SHP77 (cell line): ENCODE data around the gene SERPINB5.
"Not testable (repeated sequence)": the region's sequence is repeated elsewhere in the genome, so short reads cannot be mapped to it uniquely, and the experiment has no call there.

ENCODE experiments used
- DNase-seq, 2 experiments: peaks; one replicate each; lab custom pipeline; 2025; lab: John Stamatoyannopoulos, UW

SERPINB5 gene, protein sequence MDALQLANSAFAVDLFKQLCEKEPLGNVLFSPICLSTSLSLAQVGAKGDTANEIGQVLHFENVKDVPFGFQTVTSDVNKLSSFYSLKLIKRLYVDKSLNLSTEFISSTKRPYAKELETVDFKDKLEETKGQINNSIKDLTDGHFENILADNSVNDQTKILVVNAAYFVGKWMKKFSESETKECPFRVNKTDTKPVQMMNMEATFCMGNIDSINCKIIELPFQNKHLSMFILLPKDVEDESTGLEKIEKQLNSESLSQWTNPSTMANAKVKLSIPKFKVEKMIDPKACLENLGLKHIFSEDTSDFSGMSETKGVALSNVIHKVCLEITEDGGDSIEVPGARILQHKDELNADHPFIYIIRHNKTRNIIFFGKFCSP

DNA sequence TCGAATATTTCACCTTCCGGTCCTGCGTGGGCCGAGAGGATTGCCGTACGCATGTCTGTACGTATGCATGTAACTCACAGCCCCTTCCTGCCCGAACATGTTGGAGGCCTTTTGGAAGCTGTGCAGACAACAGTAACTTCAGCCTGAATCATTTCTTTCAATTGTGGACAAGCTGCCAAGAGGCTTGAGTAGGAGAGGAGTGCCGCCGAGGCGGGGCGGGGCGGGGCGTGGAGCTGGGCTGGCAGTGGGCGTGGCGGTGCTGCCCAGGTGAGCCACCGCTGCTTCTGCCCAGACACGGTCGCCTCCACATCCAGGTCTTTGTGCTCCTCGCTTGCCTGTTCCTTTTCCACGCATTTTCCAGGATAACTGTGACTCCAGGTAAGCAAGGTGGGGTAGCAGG is at the start of gene SERPINB5:
Gene SERPINB5, plus strand, starts transcription at position 291 of the 400 bp plus-strand sequence. CDS start 7,471 bp downstream, outside the sequence.
- peak in 1 of 2 experiments; percentile 21 for DNase-seq

DNA sequence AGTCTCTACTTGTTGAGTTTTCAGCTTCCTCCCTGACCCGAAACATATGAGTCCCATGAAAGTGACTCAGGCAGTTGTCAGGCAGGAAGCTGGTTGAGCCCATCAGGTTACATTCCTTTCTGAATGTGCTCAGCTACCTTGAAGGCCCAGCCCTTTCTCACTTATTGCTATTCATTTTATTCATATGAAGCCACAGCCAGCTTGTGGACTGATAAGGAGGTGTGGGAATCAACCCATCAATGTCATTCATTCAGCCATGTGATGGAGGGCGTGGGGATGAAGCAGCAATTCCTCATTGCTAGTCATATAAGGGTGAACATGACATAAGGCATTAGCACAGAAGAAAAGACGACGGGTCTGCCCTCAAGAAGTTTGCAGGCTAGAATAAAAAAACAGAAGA is 49.2 kb upstream of the SERPINB5 start:
- DNase-seq = no peak

DNA sequence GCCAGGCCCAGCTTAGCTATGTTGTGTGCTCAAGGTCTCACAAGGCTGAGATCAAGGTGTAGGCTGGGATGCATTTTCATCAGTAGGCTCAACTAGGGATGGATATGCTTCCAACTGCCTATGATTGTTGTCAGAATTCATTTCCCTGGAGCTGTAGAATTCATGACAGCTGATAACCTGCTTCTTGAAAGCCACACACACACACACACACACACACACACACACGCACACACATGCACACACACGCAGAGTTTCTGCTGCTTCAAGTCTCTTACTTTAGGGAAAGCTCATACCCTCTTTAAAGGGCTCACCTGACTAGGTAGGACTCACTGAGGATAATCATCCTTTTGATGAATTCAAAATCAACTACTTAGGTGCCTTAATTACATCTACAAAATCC is 46.2 kb upstream of the SERPINB5 start:
- no peak for DNase-seq

DNA sequence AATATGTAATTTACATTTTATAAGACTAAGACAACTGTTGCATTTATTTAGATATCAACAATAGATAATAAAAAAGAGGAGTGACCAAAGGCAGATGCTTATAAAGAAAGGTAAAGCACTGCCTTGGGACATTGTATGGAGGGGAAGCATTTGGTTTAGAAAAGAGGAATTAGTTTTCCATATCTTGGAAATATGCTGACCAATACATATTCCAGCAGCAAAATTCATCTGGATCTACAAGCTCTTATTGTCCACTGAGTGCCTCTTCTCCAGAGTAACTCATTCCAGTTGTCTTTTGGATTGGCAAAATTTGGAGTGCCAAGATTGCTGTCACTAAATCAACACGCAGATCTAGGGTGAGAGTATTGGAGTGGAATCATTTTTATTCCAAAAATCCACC is 45.6 kb upstream of the SERPINB5 start:
- DNase-seq = no peak

DNA sequence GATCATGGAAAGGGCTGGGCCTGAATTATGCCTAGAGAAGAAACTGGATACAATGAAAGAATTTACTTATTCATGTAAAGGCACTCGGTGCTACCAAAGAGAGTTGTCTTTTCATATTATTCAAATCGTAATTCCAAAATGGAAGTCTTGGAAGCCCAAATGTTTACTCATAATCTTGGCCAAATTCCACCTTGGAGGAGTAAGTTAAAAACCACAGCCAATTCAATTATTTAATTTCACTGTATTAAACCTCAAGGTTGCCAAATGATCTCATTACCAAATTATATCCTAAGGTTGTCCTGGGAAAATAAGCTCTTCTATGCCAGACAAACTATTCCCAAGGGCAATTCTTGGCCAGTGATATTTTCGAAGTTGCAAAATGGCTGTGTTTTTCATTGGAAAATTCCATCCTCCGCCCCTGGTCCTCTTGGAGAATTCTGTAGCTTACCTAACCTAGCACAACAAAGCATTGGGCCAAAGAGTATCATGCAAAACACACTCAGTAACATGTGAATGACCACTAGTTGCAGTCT is 43.4 kb upstream of the SERPINB5 start:
- DNase-seq = no peak

DNA sequence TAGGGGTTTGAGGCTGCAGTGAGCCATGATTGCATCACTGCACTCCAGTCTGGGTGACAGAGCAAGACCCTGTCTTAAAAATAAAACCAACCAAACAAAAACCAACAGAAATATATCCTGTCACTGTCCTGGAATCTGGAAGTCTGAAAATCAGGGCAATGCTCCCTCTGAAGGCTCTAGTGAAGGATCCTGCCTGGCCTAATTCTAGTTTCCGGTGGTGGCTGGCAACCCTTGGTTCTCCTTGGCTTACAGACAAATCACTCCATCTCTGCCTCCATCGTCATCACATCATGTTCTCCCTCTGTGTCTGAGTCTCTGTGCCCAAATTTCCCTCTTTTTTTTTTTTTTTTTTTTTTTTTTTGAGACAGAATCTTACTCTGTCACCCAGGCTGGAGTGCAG is 38.6 kb upstream of the SERPINB5 start:
- DNase-seq = no peak

DNA sequence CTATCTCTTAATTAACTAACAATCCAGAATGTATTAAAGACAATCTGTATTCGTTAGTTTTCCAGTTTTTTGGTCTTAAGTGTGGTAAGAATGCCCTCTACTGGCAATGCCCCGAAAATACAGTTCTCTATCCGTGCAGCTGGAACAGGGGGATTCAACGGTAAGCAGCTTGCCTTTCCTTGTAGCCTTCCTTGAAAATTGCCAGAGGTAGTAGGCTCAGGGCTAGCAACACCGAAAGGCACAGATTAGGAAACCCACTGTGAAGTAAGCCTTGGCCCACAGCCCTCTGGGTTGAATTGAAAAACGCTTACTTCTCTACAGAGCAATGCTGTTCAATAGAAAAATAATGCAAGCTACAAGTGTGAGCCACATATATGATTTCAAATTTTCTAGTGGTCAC is 37.4 kb upstream of the SERPINB5 start:
- peak; percentile 33 to 38 for DNase-seq

DNA sequence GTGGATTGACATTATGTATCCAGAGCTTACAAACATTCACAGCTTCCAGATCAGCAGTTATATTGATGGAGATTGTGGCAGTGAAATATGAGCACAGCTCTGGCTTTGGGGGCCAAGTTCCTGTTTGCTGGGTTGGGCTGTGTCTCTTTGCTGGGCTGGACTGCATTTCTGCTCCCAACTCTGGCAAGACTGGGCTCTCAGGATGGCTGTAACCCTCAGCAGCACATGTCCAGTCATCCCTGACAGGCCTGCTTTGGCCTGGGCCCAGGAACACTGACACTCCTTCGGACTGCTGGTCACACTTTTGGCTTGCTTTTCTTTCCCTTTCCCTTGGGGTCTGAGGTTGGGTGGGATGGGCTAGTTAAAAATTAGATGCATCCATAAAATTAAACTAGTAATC is 36.5 kb upstream of the SERPINB5 start:
- no peak for DNase-seq

DNA sequence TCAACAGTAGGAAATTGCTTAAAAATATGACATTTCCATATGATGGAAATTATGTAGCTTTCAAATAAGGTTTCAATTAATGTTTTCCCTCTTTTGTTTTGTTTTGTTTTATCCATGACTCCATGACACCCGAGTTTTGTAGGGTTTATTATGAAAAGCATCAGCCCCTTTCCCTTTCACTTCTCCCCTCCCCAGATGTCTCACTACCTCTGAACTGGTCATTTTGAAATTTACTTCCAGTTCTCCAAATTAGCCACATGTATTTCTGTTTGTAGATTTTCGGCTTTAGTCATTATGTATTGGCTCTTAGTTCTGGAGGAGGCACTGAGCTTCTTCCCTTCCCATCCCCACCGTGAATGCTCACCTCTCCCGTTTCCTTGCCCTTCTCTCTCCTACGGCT is 35.9 kb upstream of the SERPINB5 start:
- DNase-seq = no peak

DNA sequence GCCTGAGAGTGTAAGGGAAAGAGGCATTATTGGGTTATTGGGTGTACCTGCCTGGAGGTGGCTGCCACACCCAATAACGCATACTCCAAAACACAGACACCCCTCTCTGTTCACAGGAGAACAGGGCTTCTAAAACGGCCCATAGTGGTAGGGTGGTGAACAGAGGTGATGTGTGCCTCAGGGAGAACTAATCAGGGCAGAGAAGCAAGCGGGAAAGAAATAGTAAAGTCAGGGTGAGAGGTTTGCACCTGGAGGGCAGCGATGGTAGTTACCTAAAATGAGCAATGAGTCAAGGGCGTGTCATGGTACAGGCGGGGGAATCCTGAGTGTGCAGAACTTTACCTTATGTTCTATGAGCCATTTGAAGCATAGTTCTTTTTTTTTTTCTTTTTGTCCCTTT is 32.9 kb upstream of the SERPINB5 start:
- no peak for DNase-seq

DNA sequence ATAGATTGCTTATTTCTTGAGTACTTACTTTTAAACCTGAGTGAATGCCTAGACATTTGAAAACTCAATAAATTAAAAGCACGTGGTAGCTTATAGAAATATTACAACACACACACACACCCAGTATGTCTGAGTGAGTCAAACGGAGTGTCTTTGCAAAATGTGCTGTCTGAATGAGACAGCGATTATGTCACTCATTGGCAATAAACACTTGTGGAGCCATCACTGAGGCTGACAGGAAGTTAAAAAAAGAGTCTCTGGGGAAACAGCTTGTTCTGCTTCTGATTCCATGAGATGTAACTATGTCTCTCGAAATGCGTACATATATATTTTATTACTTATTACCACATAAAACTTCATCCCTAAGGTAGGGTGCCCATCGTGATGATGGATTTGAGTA is 32.2 kb upstream of the SERPINB5 start:
- no peak for DNase-seq

DNA sequence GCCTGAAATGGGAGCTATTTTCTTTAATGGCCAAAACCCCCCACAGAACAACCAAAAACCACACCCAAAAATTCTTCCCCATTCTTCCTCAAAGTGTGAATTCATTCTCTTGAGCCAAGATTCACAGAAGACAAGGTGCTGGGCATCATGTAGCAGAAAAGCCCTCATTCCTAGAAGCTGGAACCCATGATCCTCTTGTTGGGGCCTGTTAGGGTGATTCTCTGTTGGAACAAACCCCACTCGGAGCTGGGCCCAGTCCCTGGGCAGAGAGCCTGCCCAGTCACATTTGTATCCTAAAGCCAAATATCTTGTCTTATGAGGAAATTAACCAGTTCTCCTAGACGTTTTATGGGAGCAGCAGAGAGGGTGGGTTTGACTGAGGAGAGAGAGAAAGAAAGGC is 31.7 kb upstream of the SERPINB5 start:
- no peak for DNase-seq

DNA sequence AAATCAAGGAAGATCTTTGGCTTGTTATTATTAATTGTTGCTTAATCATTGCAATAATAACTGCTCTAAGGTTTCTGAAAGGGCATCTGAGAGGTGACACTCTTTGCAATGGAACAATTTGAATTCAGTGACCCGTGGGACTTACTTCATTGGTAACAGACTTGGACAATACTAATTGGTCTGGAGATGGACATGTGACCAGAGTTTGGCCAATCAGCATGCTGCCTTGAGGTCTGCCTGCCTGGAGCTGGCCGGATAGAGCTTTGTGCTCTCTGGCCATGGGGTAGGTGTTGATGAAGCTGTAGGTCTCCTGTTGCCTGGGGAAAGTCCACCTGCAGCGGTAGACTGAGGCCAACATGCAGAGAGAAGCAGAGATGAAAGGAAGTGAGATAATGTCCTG is 30.5 kb upstream of the SERPINB5 start:
- no peak for DNase-seq

DNA sequence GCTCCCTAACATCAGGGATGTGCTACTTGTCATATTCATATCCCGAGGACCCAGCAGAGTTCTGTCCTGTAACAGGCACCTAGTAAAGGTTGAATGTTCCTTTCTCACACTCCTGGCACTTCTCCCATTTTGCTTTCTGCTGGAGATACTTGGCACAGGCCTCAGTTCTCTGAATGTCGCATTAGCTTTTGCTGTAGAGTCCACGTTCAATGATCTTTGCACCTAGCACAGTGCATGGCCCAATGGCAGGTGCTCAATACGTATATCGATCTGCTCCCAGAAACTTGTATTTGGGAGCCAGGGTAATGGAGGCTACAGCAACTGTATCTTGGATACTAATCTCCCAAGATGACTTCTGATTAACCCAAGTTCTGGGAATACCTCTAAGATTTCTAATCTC is 29.7 kb upstream of the SERPINB5 start:
- no peak for DNase-seq

DNA sequence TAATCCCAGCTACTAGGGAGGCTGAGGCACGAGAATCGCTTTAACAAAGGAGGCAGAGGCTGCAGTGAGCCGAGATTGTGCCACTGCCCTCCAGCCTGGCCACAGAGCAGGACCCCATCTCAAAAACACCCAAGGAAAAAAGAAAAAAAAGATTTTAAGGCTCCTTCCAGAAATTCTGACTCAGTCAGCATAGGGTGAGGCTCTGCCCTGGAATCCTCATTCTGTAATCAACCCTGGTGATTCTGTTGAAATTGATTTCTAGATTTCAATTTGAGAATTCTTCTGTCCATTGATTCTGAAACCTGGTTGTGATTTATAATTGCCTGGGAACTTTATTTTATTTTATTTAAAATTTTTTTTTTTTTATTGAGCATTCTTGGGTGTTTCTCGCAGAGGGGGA is 27.3 kb upstream of the SERPINB5 start:
- no peak for DNase-seq

DNA sequence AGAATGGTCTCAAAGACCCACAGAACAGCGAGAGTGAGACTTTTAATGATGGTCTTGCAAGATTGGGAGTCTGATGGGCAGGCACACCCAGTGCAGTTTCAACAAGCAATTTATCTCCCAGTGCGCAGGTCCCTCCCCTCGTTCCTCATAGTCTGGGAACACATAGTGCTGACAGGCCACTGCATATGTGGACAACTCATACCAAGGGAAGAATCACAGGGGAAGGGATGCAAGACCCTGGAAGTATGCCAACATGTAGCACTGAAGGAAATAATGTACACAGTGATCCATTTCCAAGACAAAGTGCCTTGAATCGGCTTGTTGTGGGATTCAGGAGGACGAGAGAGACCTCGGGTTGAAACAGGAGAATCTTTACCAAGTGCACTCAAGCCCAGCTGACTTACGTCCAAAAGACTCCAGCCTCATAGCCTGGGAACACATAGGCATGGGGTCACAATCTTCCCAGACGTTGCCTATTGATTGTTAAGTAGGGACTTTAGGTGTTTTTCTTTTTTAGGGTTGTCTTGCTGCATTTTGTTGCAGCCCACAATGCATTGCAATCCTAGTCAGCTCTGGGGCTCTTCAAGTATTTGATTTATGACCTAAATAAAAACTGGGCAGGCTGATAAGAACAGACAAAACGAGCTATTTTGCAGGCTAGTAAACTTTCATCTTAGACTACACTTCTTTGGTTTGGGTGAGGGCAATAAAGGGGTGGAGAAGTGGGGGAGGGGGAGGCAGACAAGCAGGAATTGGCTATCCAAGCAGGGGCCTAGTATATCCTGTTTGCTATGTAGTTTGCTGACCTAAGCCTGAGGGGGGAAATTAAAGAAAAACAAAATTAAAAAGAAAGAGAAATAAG is 24.7 kb upstream of the SERPINB5 start:
- no peak for DNase-seq

DNA sequence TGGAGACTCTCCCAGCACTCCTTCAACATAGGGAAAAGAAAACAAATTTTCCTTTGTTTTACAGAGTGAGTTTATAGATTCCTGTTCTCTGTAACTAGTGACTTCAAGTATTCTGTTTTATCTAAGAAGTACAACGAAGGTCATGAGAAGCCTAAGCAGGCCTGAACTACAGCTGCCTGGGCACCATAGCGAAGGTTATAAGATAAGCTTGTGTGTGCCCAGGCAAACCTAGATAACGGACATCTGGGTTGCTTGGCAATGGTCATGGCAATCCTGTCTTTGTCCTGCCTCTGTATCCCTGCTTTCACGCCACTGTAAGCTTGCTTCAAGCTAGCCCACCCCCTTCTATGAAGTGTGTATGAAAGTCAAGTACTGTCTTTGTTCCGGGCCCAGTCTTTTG is 24.0 kb upstream of the SERPINB5 start:
- not testable (repeated sequence) for DNase-seq

DNA sequence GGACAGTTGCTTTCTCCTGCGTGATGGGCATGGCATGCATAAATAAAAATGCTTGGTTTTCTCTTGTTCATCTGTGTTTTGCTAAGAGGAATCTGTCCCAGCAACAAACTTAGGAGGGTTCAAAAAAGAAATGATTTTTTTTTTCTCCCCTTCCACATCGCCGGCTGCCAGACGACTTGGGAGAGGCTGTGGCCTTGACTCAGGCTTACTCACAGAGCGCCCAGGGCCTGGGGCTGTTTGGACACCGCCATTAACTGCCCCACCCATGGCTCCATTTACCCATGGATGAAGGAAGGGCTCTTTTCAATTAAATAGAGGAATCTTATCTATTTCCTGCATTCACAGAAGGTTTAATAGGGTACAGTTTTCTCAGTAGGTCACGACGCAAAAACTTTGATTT is 22.3 kb upstream of the SERPINB5 start:
- no peak for DNase-seq

DNA sequence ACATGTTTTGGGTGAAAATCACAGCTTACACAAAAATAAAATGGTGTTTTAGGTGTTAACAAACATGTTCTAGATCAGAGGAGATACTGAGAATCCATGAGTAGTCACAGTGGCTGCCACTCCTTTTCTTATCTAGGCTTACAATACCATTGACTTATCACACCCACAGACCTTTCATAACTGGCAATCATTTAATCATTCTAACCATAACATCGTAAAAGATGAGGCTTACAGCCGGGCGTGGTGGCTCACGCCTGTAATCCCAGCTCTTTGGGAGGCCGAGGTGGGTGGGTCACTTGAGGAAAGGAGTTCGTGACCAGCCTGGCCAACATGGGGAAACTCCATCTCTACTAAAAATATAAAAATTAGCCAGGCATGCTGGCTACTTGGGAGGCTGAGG is 18.8 kb upstream of the SERPINB5 start:
- no peak for DNase-seq

DNA sequence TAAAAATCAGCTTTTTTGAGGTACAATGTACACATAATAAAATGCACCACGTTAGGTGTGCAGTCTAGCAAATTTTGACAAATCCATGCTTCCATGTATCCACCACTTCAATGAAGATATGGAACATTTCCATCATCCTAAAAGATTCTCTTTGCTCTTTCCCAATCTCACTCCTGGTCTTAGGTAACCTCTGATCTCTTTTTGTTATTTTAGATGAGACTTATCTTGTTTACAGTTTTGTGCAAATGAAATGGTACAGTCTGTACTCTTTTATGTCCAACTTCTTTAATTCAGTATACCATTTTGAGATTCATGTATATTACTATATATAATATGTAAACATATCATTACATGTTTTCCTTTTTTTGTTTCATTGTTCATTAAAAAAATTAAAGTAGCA is 16.3 kb upstream of the SERPINB5 start:
- DNase-seq = no peak

DNA sequence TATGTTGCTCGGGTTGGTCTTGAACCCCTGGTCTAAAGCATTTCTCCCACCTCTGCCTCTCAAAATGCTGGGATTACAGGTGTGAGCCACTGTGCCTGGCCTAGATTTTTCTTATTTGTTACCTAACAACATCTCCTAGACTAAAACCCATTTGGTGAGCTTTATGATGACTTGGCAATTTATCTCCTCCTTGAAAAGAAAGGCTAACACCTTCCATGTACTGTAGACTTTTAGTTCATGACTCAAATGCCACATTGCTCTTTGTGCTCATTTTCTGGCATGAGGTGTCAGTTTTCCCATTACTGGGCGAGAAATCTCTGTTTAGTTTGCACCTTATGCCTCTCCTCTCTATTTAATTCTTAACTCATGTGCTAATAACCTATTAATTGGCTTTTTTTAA is 12.3 kb upstream of the SERPINB5 start:
- no peak for DNase-seq

DNA sequence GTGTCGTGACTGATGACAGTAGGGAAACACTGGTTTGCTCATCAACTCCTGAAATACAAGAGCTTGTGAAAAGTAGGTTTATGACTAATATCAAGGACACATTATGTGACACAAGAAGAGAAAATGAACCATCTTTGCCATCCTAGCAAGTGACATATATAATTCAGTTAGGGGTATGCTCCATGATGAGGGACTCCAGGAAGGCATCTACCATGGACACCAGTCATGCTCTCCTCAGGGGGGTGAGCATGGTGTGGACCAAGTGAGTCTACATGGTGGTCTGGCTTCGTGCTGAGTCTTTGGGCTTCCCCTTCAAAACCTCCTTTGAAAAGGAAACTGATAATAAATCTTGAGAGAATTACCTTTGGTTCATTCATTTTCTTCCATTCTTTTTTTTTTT is 11.7 kb upstream of the SERPINB5 start:
- no peak for DNase-seq

DNA sequence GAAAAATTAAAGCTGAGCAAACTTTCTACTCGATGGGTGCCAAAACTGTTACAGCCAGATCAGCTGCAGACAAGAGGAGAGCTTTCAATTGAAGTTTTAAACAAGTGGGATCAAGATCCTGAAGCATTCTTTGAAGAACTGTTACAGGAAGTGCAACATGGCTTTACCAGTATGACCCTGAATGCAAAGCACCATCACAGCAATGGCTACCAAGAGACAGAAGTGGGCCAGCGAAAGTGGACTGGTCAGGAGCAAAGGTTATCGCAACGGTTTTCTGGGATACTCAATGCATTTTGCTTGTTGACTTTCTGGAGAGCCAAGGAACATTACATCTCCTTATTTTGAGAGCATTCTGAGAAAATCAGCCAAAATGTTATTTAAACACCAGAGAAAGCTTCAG is 9.1 kb upstream of the SERPINB5 start:
- DNase-seq = no peak
